GM12872 (cell line): Measurements from ENCODE around the gene UBE2E2.

Source experiments
- CTCF ChIP-seq: IDR thresholded peaks from 3 replicates; pipeline ENCODE4 v1.5.1; 2011; ENCODE audit warnings: low read depth, mild to moderate bottlenecking, low read length, moderate library complexity; ENCODE audit not compliant: insufficient read depth

The UBE2E2 gene

GRCh38 chr3:23468203-23468602, 265.1 kb downstream of the UBE2E2 start:
- TF ChIP-seq CTCF, result no peak

GRCh38 chr3:23474580-23475357, 271.6 kb downstream of the UBE2E2 start:
- no peak for TF ChIP-seq CTCF

GRCh38 chr3:23475446-23475845, 272.3 kb downstream of the UBE2E2 start:
- no peak for TF ChIP-seq CTCF

- TF ChIP-seq CTCF, result no peak
Observed at GRCh38 chr3:23479026-23479425, 275.9 kb downstream of the UBE2E2 start.

- no peak for TF ChIP-seq CTCF
Observed at GRCh38 chr3:23479615-23480328, 276.6 kb downstream of the UBE2E2 start.

- TF ChIP-seq CTCF, result no peak
Observed at GRCh38 chr3:23480329-23480714, 277.2 kb downstream of the UBE2E2 start.

GRCh38 chr3:23481011-23481615, 278.0 kb downstream of the UBE2E2 start:
- no peak for TF ChIP-seq CTCF
